Occipital lobe (tissue), 2 donors: ENCODE data around the gene HLA-DQB2. TPM values are rescaled to one million over a fixed set of nuclear protein-coding genes. Genes with fewer than 3 reads are reported as not detected.
"Not testable (repeated sequence)": the region's sequence is repeated elsewhere in the genome, so short reads cannot be mapped to it uniquely, and the experiment has no call there.

ENCODE experiments used
- DNase-seq: peaks from one replicate; lab custom pipeline; 2025; lab: John Stamatoyannopoulos, UW
- total RNA-seq: library from RNA; depleted of rRNA; stranded (reverse); fragments of >200 nt; gene quantifications from one replicate; pipeline ENCODE4 v1.2.3, GENCODE V29; 2014

The HLA-DQB2 gene
- total RNA-seq, result not detected

DNA sequence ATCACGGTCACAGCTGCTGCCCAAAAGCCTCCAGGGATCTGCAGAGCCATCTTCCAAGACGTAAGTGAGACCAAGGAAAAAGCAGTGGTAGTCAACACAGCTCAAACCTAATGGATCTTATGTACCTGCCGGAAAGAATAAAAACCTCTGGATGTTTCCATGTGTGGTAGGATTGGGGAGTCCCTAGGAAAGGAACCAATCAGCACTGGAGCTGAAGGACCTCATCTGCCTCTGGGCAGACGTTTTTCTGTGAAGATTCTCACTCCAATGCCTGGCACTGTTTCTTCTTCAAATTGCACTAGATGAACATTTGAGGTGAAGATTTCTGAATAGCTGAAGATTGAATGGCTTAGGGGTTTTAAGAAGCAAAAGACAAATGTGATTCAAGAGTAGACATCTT, at the start of gene HLA-DQB2:
Gene HLA-DQB2, minus strand, starts transcription at position 112 of the 400 bp plus-strand sequence. Its CDS starts 62 bp downstream, at position 50.
- no peak for DNase-seq

DNA sequence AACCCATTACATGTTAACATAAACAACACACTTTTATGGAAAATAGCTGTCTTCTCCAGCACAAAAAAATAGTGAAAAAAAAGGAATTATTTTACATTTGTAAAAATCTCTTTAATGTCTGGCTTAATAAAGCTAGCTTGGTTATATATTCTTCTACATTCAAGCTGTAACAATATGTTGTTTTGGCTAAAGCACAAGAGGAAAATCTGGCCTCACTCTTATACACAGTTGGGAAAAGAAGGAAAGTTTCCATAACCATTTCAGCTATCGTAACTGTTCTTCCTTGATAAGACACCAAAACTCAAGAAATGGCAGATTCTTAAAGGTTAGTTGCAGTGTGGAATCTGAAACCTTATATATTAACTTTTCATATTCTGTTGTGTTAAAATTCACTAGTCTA, 45.8 kb upstream of the HLA-DQB2 start:
- no peak for DNase-seq

DNA sequence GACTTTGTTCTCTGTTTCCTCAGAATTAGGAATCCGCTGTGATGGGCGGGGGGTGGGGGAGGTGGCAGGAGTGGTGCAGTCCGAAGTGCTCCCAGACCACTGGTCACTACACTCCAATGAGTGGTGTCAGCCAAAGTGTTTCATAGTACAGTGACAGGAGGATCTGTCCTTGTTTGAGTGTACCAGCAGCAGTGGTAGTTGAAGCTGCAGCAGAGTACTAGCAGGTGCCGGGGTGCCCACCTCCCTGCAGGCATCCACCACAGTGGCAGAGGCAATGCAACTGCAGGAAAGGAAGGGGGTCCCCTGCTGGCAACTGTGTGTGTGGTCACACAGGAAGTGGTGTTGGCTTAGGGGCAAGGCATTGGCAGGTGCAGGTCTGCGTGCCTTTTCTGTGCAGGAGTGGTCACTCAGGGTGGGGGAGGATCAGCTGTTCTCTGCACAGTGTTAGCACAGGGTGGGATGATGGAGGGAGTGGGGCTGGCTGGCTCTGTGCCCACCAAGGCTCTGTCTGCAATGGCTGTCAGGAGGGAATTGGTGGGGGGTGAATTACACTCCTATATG, 43.8 kb upstream of the HLA-DQB2 start:
- no peak for DNase-seq

DNA sequence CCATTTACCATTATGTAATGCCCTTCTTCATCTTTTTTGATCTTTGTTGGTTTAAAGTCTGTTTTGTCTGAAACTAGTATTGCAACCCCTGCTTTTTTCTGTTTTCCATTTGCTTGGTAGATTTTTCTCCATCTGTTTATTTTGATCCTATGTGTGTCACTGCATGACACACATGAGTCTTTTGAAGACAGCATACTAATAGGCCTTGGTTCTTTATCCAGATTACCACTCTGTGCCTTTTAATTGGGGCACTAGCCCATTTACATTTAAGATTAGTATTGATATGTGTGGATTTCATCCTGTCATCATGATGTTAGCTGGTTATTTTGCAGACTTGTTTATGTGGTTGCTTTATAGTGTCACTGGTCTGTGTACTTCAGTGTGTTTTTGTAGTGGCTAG, 42.1 kb upstream of the HLA-DQB2 start:
- not testable (repeated sequence) for DNase-seq

DNA sequence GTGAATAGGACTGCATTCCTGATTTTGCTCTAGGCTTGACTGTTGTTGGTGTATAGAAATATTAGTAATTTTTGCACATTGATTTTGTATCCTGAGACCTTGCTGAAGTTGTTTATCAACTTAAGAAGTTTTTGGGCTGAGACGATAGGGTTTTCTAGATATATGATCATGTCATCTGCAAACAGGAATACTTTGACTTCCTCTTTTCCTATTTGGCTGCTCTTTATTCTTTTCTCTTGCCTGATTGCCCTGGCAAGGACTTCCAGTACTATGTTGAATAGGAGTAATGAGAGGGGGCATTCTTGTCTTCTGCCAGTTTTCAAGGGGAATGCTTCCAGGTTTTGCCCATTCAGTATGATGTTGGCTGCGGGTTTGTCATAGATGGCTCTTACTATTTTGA, 40.1 kb upstream of the HLA-DQB2 start:
- DNase-seq, result no peak

DNA sequence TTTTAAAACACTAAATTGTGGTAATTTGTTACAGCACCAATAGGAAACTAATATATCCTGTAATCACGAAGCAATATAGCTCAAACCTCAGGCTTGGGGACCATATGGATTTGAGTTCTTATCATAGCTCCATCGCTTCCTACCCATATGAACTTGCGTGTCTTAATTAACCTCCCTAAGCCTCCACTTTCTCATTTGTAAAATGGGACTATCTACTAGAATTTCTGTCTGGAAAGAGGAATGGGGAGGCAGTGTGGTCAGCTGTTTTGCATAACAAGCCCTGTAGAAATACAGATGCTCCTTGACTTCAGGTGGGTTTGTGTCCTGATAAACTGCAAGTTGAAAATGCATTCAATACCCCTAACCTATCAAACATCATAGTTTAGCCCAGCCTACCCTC, 36.4 kb upstream of the HLA-DQB2 start:
- no peak for DNase-seq

DNA sequence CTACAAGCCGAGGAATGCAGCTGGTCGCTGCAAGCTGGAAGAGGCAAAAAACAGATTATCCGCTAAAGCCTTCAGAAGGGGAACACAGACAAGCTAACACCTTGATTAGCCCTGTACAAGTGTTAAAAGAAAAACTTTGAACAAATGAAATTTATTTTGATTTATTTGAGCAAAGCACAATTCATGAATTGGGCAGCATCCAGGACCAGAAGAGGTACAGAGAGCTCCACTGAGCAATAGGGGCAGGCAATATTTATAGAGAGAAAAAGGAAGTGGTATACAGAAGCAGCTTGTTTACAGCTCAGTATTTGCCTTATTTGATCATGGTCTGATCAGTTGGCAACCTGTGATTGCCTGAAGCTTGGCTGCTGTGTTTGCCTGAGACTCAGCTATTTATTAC, 35.8 kb upstream of the HLA-DQB2 start:
- DNase-seq, result no peak

DNA sequence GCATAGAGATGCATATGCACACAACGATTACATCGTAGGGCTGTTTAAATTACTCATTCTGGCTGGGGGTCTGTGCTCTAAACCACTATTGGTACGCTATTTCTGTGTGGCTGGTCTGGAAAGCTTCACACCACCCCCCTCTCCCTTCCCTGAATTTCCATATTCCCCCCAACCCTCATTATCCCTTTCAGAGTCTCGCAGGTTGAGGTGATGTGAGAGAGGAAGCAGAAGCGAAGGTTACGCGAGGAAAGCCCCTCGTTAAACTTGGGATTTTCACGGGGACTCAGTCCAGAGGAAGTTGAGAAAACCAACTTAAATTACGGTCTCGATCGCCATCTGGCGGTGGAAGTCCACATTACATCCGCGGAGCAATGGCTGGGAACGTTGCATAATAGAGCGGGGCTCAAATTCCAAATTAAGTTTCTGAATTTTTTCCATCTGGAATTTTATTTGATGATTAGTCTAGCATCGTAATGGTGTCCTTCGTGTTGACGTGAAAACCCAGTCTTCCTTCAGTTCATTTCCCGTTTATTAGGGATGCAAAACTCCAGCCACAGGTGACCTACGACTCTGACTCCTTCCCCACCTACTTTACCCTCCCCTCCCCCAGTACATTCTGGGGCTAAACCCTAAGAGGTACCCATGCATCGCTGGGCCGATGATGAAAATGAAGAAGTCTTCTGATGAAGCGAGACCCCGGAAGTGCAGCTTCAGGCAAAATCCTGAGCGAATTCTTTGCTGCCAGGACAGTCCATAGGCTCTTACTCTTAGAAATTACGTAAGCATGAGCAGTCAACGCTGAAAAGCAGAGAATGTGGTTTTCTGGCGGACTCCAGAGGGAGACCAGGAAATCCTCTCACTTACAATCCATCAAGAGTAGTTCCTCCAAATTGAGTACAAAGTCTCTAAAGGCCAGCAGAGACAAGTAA, 33.8 kb upstream of the HLA-DQB2 start:
- peak; percentile 59 for DNase-seq

DNA sequence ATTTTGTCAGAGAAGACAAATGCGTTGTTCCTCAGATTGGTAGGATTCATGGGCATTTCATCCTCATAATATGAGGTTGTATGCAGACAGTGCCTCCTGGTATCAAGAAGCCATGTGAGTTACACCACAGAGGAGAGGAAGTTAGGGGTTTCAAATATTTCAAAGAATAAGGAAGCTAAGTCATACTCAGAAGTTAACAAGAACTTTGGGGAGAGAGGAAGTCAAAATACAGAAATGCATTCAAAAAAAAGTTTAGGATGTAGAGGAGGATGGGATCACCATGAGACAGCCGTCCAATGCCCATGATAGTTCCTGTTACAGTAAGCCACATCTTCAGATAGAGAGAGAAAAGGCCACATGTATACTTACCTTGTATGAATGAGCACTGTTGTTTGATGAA, 31.2 kb upstream of the HLA-DQB2 start:
- DNase-seq, result no peak

DNA sequence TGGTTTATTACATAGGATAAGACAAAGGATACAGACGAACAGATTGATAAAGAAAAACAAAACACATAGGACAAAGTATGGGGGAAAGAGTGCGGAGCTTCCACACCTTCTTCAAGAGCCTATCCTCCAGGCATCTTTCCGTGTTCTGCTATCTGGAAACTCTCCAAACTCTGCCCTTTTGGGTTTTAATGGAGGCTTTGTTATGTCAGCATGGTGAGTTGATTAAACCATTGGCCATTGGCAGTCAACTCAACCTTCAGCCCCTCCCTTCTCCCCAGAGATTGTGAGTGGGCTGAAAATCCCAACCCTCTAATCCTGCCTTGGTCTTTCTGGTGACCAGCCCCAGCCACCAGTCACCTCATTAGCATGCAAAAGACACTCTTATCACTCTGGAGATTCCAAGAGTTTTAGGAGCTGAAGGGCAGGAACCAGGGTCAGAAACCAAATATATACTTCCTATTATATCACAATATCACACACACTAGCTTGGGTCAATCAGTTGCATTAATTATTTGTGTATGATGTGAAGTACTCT, 29.6 kb upstream of the HLA-DQB2 start:
- no peak for DNase-seq

DNA sequence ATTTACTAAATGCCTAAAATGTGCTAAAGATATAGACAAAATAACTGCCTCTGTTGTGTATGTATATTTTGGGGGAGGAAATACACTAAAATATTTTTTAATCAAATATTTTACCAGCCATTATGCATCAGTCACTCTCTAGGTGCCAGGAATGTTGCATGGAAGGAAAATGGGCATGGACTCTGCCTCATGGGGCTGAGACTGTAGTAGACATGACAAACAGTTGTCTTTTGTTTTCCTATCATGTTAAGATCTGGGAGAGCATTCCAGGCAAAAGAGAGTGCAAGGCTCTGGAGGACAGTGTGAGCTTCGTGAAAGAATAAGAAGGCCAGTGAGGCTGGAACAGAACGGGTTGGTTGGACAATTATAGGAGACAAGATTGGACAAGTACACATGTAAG, 27.0 kb upstream of the HLA-DQB2 start:
- no peak for DNase-seq

DNA sequence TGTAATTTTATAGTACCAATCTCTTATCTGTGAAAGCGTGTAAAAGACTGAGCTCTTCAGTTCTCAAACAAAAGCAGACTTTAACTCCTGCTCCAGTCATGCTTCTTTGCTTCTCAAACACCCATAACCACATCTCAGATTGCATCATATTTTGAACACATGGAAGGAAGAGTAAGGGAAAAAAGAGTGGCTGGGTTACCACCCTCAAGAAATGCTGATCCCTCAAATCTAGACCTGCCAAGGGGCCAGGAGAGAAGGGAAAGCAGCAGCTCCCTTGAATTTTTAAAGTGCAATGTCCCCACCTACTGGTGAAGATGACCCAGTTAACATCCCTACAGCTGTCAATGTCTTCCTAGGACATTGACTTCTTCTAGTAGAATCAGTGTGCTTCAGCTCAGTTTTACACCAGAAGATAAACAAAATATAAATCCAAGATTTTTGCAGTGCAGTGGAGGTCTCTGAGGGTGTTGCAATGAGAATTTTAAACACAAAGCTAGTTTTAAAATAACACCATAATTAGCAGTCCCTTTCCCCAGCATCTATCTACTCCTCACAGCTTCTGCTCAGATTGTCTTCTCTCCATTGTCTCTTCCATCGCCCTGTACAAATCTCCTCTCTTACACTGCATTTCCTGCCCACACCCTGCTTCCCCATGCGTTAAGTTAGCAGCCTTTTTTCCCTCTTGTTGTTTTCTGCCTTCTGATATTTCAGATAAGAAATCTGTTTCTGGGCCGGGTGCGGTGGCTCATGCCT, 22.6 kb upstream of the HLA-DQB2 start:
- DNase-seq, result no peak

DNA sequence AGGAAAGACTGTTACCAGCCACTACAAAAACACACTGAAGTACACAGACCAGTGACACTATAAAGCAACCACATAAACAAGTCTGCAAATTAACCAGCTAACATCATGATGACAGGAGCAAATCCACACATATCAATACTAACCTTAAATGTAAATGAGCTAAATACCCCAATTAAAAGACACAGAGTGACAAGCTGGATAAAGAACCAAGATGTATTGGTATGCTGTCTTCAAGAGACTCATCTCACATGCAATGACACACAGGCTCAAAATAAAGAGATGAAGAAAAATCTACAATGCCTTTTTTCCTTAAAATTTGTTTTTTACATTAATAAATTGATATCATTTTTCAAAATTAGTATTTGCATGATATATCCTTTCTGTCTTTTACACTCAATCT, 19.6 kb upstream of the HLA-DQB2 start:
- DNase-seq, result not testable (repeated sequence)

DNA sequence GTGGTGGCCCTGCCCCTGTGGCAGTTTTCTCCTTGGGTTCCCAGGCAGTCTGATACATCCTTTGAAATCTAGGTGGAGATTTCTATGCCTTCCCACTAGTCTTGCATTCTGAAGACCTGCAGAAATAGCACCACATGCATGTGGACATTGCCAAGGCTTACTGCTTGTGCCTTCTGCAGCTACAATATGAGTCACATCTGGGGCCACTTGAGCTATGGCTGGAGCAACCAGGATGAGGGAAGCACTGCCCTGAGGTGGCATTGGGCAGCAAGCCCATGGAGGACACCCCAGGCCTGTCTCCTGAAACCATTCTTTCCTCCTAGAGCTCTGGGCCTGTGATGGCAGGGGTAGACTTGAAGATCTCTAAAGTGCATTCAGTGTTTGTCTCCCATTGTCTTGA, 15.7 kb upstream of the HLA-DQB2 start:
- no peak for DNase-seq

DNA sequence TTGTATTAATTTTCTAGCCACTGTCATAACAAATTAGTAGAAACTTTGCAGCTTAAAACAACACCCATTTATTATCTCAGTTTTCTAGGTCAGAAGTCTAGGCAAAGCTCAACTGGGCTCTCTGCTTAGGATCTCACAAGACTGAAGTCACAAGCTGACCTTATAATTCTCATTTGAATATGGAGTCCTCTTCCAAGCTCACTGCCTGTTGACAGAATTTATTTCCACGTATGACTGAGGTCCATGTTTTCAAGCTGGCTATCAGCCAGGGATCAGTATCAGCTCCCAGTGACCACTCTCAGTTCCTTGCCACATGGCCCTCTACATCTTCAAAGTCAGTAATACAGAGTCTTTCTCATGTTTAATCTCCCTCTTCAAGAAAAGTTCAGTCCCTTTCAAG, 11.7 kb upstream of the HLA-DQB2 start:
- no peak for DNase-seq

DNA sequence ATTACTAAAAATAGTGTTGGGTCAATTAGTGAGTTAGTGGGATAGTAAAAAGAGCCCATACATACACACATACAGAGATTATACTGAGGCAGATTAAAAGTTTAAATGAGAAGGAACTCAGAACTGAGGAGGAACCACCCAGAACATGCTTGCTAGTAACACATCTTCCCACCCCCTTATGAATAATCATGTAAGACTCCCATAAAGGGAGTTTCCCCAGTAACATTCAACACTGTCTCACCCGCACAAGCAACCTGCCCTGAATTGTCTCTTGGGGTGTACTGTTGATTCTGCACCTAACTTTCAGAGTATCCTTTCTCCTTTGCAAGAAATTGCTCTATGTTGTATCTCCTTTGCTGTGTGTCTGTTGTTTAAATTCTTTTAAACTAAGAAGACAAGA, 11.1 kb upstream of the HLA-DQB2 start:
- DNase-seq, result no peak

DNA sequence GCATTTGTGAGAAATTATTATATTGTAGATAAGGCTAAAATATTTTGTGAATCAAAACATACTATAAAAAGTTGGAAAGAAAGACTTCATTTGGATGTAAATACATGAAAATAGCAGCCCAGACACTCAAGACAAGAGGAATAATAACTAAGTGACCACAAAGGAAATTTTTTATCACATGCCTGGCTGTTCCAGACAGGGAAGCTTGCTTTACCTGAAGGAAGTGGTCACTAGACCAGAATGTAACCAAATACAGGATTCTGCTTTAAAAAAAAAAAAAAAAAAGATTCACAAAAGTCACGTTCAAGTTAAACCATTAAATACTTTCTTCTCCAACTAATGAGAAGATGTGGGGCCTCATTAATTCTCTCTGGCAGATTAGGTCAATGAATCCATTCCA, 9.3 kb upstream of the HLA-DQB2 start:
- no peak for DNase-seq

DNA sequence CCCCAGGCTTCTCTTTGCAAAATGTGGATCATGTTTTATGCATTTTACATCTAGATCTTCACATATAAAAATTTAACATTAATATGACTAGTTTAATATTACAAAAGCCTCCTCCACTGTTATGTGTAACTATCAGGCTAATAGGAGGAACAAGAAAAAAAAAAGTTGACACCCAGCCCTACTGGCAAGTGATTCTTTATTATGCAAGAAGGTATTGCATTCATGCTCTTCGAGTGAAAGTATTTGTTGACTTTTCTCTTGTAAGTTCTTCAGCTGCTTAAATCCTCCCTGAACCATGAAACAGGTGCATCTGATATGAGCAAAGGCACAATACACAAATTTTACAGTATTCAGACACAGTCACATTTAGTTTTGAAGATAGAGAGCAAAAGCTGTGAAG, 716 bp upstream of the HLA-DQB2 start:
- DNase-seq, result no peak

DNA sequence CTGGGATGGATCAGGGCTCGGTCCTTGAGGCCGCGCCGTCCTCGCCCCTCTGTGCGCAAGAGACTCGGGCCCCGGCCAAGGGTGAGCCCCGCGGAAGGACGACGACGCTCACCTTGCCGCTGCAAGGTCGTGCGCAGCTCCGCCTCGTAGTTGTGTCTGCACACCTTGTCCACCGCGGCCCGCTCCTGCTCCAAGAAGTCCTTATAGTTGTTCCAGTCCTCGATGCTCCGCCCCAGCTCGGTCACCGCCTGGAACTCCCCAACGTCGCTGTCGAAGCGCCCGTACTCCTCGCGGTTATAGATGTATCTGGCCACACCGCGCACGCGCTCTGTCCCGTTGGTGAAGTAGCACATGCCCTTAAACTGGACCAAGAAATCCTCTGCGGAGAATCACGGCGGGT, 1.8 kb downstream of the HLA-DQB2 start:
- DNase-seq, result no peak

DNA sequence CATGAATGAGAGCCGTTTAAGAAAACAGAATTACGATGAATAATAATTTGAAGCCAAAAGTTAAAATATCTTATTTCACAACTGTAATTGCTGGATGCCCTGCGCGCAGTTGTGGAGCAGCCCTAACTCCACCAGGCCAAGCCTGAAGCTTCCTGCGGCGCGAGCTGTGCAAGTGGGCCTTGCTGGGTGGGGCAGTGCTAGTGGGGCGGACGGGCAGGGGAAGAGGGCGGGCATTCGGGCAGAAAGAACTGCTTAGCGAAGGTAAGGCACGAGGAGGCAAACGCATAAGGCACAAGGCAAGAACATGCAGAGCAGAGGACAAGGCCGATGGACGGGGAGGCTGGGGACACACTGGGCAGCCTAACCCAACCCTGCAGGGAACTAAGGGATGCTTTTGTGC, 2.3 kb downstream of the HLA-DQB2 start:
- no peak for DNase-seq

DNA sequence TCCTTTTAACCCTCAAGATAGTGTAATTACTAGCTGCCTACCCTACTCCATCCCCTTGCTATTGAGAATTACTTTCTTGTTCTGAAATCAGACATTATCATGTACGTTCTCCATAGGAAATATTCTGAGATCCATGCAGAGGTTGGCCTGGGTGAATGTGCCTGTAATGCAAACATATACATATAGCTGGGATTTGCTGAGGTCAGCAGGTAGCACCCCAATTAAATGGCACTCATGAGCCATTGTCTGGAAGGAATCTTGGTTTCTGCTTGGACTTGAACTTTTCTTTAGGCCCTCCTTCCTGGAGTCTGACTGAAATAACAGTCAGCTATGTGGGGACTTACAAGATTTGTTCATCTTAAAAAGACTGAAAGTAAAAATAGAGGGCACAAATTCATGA, 3.7 kb downstream of the HLA-DQB2 start:
- no peak for DNase-seq

DNA sequence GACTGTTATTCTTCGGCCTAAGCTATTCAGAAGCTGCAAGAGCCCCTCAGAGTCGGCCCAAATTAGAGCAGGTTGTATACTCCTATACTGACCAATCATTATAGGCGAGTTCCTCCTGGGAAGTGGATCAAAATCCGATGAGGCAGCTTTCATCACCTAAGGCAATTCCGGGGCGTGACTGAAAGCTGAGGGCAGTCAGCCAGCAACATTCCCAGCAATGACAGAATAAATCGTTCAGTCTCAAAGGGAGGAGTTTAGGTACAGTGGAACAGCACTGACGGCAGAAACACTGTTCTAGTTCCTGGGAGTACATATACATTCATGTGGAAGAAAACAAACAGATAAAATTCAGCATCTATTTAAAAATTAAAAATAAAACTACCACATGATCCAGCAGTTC, 10.8 kb downstream of the HLA-DQB2 start:
- no peak for DNase-seq
